GM21786 (cell line): ENCODE measurements around the gene ROCK2.
"Not testable (repeated sequence)": the region's sequence is repeated elsewhere in the genome, so short reads cannot be mapped to it uniquely, and the experiment has no call there.

Source experiments
- ATAC-seq: cut with Tn5 transposase; IDR thresholded peaks from one replicate; pipeline ENCODE4 v1.9.1; 2021; ENCODE audit not compliant: unreplicated experiment

Gene ROCK2

GRCh38 chr2:11187083-11187619 is 157.3 kb downstream of the ROCK2 start:
- ATAC-seq = no peak

GRCh38 chr2:11186145-11186544 is 158.3 kb downstream of the ROCK2 start:
- no peak for ATAC-seq

- ATAC-seq = no peak
These were observed 161.5 kb downstream of the ROCK2 start for GRCh38 chr2:11182951-11183350.

- ATAC-seq = no peak
These were observed 163.8 kb downstream of the ROCK2 start for GRCh38 chr2:11180653-11181052.

- ATAC-seq = no peak
These were observed 164.5 kb downstream of the ROCK2 start for GRCh38 chr2:11179899-11180298.

GRCh38 chr2:11179196-11179595 is 165.2 kb downstream of the ROCK2 start:
- ATAC-seq = no peak

GRCh38 chr2:11177871-11178690 is 166.4 kb downstream of the ROCK2 start:
- no peak for ATAC-seq

- no peak for ATAC-seq
These were observed 169.1 kb downstream of the ROCK2 start for GRCh38 chr2:11175293-11175795.

- no peak for ATAC-seq
These were observed 170.2 kb downstream of the ROCK2 start for GRCh38 chr2:11174222-11174621.

- no peak for ATAC-seq
These were observed 175.1 kb downstream of the ROCK2 start for GRCh38 chr2:11169333-11169732.

- ATAC-seq = no peak
These were observed 175.9 kb downstream of the ROCK2 start for GRCh38 chr2:11168488-11168887.

GRCh38 chr2:11166476-11166875 is 178.0 kb downstream of the ROCK2 start:
- ATAC-seq = no peak

GRCh38 chr2:11165046-11165445 is 179.4 kb downstream of the ROCK2 start:
- ATAC-seq = not testable (repeated sequence)

GRCh38 chr2:11163439-11164317 is 180.8 kb downstream of the ROCK2 start:
- ATAC-seq = no peak

GRCh38 chr2:11161747-11162146 is 182.7 kb downstream of the ROCK2 start:
- no peak for ATAC-seq

- ATAC-seq = peak; percentile 81
These were observed 183.5 kb downstream of the ROCK2 start for GRCh38 chr2:11160731-11161455.

- ATAC-seq = no peak
These were observed 184.2 kb downstream of the ROCK2 start for GRCh38 chr2:11160256-11160655.

- ATAC-seq = no peak
These were observed 184.8 kb downstream of the ROCK2 start for GRCh38 chr2:11159574-11160170.

- no peak for ATAC-seq
These were observed 185.4 kb downstream of the ROCK2 start for GRCh38 chr2:11158916-11159573.

GRCh38 chr2:11157731-11158130 is 186.7 kb downstream of the ROCK2 start:
- no peak for ATAC-seq
